Thyroid gland (tissue), 4 donors: Measurements from ENCODE around the gene RAB43. TPM values are rescaled to one million over a fixed set of nuclear protein-coding genes. Genes with fewer than 3 reads are reported as not detected.
A peak's percentile ranks its signal among the peaks of the same experiment; 100 is the strongest.
"Not testable (repeated sequence)": the region's sequence is repeated elsewhere in the genome, so short reads cannot be mapped to it uniquely, and the experiment has no call there.

Source experiments
- DNase-seq, 2 donors: peaks; one replicate each; pipeline ENCODE4 v3.0.0-alpha.2; 2019
- H3K27ac ChIP-seq, 3 donors: fragments of 200-600 bp; sonication (generic); 1 replicate in 2 of 3; 2 replicates in 1 of 3; pipeline ENCODE4 v1.5.1; 2016 to 2019; ENCODE audit warnings: mild to moderate bottlenecking in 1 of 3, moderate library complexity in 1 of 3
- H3K27me3 ChIP-seq: fragments of 200-600 bp; sonication (generic); one replicate; pipeline ENCODE4 v1.5.1; 2019
- H3K36me3 ChIP-seq, 2 donors: fragments of 200-600 bp; sonication (generic); one replicate each; pipeline ENCODE4 v1.5.1; 2016 to 2019
- H3K4me1 ChIP-seq, 2 donors: fragments of 200-600 bp; sonication (generic); one replicate each; pipeline ENCODE4 v1.5.1; 2017 to 2019
- H3K4me3 ChIP-seq, 3 donors: fragments of 200-600 bp; sonication (generic); replicated peaks in 1 of 3; 1 replicate in 2 of 3; 2 replicates in 1 of 3; pipeline ENCODE4 v1.5.1; 2016; ENCODE audit warnings: mild to moderate bottlenecking in 1 of 3
- H3K9me3 ChIP-seq: fragments of 200-600 bp; sonication (generic); one replicate; pipeline ENCODE4 v1.5.1; 2017
- POLR2A ChIP-seq, 2 donors: fragments of 450-650 bp; IDR thresholded peaks; one replicate each; pipeline ENCODE4 v1.6.1; 2017; ENCODE audit warnings: antibody characterized with exemption in 2 of 2, mild to moderate bottlenecking in 2 of 2, moderate library complexity in 1 of 2
- WGBS, 2 donors: methylation state at CpG; one replicate each; pipeline ENCODE4 v1.1.5; 2017; 5-methylcytosine and 5-hydroxymethylcytosine counted together
- intact Hi-C: fragments of 100-400 bp; cut with DNase I; formaldehyde crosslinking; loops from one replicate; pipeline ENCODE4 v1.15.1; 2023
- total RNA-seq, 4 donors: library from RNA; depleted of rRNA; stranded (reverse); fragments of >200 nt; gene quantifications; one replicate each; pipeline ENCODE4 v1.2.3, GENCODE V29; 2016
- TF ChIP-seq, protein P1 (sequence below), 6 experiments: fragments of 200-600 bp in 3 of 6; fragments of 450-650 bp in 3 of 6; sonication (generic) in 3 of 6; IDR thresholded peaks; one replicate each; pipeline ENCODE4 v1.5.1; 2016 to 2019; ENCODE audit warnings: antibody characterized with exemption in 6 of 6, mild to moderate bottlenecking in 2 of 6, inconsistent platforms in 1 of 6, moderate library complexity in 1 of 6

RAB43 gene
- 10 to 100 TPM; 22.8 to 34.4 (median 26.1) TPM for total RNA-seq

DNA sequence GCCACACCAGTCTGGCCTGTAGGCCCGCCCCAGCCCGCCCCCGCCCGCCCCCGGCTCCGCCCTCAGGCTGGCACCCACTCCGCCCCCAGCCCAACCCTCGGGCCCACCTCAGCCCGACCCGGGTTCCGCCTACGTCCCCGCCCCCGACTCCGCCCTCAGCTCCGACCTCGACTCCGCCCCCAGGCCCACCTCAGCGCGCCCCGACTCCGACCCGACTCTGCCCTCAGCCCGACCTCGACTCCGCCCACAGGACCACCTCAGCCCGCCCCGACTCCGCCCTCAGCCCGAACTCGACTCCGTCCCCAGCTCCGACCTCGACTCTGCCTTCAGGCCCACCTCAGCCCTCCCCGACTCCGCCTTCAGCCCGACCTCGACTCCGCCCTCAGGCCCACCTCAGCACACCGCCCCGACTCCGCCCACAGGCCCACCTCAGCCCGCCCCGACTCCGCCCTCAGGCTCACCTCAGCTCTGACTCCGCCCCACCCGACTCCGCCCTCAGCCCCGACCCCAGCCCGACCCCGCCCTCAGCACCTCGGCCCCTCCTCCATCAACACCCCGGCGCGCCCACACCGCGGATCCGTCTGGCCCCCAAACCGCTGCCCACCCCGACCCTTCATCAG lies at the start of gene RAB43:
Gene RAB43, minus strand, starts transcription at position 13 of the 620 bp plus-strand sequence. CDS start 315 bp downstream, outside the sequence.
- 4 to 8% methylated on average over 8 to 23 of the region's 60 CpGs for WGBS, 2 donors
- no peaks in the 10 kb centered on the region for H3K36me3 ChIP-seq
- intact Hi-C loops = no loop called here

DNA sequence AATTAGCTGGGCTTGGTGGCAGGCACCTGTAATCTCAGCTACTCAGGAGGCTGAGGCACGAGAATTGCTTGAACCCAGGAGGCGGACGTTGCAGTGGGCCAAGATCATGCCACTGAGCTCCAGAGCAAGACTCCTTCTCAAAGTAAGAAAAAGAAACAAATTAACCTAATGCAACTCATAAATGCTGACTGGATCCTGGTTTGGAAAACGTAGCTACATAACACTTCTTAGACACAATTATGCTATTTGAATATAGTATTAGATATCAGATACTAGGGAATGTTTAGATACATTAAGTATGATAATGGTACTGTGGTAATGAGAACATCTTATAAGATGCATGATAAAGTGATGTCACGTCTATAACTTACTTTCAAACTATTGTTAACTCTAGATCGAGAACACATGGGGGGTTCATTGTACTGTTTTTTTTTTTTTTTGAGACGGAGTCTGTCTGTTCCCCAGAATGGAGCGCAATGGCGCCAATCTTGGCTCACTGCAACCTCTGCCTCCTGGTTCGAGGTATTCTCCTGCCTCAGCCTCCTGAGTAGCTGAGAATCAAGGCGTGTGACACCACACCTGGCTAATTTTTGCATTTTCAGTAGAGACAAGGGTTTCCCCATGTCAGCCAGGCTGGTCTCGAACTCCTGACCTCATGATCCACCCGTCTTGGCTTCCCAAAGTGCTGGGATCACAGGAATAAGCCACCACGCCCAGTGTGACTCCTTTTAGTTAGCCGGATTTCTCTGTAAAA lies 45.2 kb upstream of the RAB43 start:
- Histone ChIP-seq H3K9me3 (no peaks in the 10 kb centered on the region), H3K4me3 (no peak overlapping the region), H3K4me1 (peaks cover 5 to 6% of the 10 kb centered on the region in 2 donors), H3K36me3 (peaks cover 50 to 53% of the 10 kb centered on the region in 2 donors), H3K27ac (no peak overlapping the region), H3K27me3 (no peaks in the 10 kb centered on the region)
- WGBS, 2 donors = 91 to 94% methylated on average over 15 of the region's 15 CpGs
- no peak for TF ChIP-seq POLR2A (IDR thresholded peaks at IDR 0.05)
- TF ChIP-seq, protein P1, sequence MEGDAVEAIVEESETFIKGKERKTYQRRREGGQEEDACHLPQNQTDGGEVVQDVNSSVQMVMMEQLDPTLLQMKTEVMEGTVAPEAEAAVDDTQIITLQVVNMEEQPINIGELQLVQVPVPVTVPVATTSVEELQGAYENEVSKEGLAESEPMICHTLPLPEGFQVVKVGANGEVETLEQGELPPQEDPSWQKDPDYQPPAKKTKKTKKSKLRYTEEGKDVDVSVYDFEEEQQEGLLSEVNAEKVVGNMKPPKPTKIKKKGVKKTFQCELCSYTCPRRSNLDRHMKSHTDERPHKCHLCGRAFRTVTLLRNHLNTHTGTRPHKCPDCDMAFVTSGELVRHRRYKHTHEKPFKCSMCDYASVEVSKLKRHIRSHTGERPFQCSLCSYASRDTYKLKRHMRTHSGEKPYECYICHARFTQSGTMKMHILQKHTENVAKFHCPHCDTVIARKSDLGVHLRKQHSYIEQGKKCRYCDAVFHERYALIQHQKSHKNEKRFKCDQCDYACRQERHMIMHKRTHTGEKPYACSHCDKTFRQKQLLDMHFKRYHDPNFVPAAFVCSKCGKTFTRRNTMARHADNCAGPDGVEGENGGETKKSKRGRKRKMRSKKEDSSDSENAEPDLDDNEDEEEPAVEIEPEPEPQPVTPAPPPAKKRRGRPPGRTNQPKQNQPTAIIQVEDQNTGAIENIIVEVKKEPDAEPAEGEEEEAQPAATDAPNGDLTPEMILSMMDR (IDR thresholded peaks at IDR 0.05) = no peak
- intact Hi-C loops = no loop called here
- DNase-seq = no peak

More for the DNA sequence above, at the start of gene RAB43:
- no peaks in the 10 kb centered on the region for H3K9me3 ChIP-seq
- H3K27ac ChIP-seq = peak within 1 kb of the TSS; percentile 84 to 95 (median 94)
- peak; percentile 94 to 95 for DNase-seq
- H3K27me3 ChIP-seq = no peaks in the 10 kb centered on the region
- peak within 1 kb of the TSS; percentile 80 to 92 (median 87) for H3K4me3 ChIP-seq
- H3K4me1 ChIP-seq = peaks cover 33% of the 10 kb centered on the region in 2 donors
- no peak for TF ChIP-seq POLR2A (IDR thresholded peaks at IDR 0.05)
- TF ChIP-seq, protein P1 (IDR thresholded peaks at IDR 0.05) = no peak

DNA sequence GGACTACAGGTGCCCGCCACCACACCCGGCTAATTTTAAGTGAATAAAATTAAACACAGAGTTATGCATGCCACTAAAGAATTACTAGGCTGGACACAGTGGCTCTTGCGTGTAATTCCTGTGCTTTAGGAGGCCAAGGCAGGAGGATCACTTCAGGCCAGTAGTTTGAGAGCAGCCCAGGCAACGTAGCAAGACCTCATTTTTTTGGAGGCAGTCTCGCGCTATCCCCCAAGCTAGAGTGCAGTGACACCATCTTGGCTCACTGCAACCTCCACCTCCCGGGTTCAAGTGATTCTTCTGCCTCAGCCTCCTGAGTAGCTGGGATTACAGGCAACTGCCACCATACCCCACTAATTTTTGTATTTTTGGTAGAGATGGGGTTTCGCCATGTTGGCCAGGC lies 44.0 kb upstream of the RAB43 start:
- DNase-seq, H3K27ac ChIP-seq, H3K4me1 ChIP-seq, H3K27me3 ChIP-seq, H3K9me3 ChIP-seq, intact Hi-C loops, H3K4me3 ChIP-seq: not testable (repeated sequence)
- H3K36me3 ChIP-seq = peaks cover 40 to 42% of the 10 kb centered on the region in 2 donors
- 94 to 99% methylated on average over 8 of the region's 8 CpGs for WGBS, 2 donors

DNA sequence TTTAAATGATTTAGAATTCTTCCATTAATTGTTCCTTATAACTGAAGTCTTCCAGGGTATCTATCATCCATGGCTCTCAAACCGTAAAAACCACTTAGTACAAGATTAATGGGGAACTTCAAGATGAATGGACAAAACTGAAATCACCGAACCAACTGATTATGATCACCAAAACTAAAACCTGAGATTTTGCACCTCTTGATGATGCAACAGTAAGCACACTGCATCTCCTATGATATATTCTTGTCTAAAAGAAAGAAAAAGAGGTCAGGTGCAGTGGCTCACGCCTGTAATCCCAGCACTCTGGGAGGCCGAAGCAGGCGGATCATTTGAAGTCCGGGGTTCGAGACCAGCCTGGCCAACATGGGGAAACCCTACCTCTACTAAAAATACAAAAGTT lies 42.9 kb upstream of the RAB43 start:
- 90 to 92% methylated on average over 7 of the region's 7 CpGs for WGBS, 2 donors
- intact Hi-C loops = no loop called here
- no peaks in the 10 kb centered on the region for H3K9me3 ChIP-seq
- H3K27me3 ChIP-seq = no peaks in the 10 kb centered on the region
- H3K27ac ChIP-seq = no peak overlapping the region
- TF ChIP-seq, protein P1 (IDR thresholded peaks at IDR 0.05) = no peak
- TF ChIP-seq POLR2A (IDR thresholded peaks at IDR 0.05) = no peak
- H3K36me3 ChIP-seq = peaks cover 29 to 31% of the 10 kb centered on the region in 2 donors
- no peak for DNase-seq
- peaks cover 11 to 12% of the 10 kb centered on the region in 2 donors for H3K4me1 ChIP-seq
- no peak overlapping the region for H3K4me3 ChIP-seq

DNA sequence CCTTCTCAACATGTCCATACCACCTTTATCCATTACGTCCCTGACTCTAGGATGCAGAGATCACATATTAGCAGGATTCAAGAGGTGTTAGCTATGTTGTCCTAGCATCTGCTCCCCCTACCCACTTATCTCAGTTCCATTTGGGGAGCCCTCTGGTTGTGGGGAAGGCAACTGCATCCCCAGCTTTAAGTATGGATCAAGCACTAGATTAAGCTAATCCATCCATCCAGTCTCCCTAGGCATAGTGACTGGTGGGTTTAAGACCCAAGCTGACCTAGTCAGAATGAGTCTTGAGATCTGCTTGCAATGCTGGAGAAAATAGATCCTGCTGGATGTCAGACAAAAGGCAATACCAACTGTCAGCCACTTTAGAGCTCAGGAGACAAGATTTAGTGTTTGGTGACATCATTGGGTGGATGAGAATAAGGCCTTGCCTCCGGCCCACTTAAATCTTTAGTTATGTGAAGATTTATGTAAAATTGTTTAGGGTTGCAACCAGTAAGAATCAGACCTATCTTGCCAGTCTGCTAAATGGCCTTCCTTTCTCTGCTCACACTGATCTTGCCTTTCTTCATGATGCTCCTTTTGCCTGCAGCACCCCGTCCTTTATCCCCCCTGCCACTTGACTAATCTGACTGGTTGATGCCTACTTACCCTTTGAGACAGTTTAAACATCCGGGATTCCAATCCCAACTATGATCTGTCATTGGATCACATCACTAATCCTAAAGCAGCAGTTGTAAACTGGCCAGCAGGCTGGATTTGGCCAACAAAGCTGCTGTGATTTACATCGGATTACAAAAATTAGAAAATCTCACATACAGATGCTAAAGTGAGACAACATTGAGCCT lies 41.4 kb upstream of the RAB43 start:
- H3K27ac ChIP-seq = no peak overlapping the region
- 60 to 68% methylated on average over 5 of the region's 5 CpGs for WGBS, 2 donors

More for the DNA sequence above, 41.4 kb upstream of the RAB43 start:
- no peak for DNase-seq
- H3K4me1 ChIP-seq = peaks cover 15 to 16% of the 10 kb centered on the region in 2 donors
- H3K36me3 ChIP-seq = peaks cover 20 to 27% of the 10 kb centered on the region in 2 donors
- no peak overlapping the region for H3K4me3 ChIP-seq
- intact Hi-C loops = no loop called here
- no peaks in the 10 kb centered on the region for H3K9me3 ChIP-seq
- no peaks in the 10 kb centered on the region for H3K27me3 ChIP-seq
- TF ChIP-seq, protein P1 (IDR thresholded peaks at IDR 0.05) = peak in 1 of 6 experiments; percentile 8
- TF ChIP-seq POLR2A (IDR thresholded peaks at IDR 0.05) = no peak
